SH-SY5Y (cell line): Measurements from ENCODE around the gene OR1S2.

ENCODE experiments used
- GATA2 ChIP-seq: IDR thresholded peaks from 2 replicates; pipeline ENCODE4 v1.6.1; 2011; ENCODE audit warnings: mild to moderate bottlenecking, low read depth, low read length
- GATA3 ChIP-seq: IDR thresholded peaks from 2 replicates; pipeline ENCODE4 v1.6.1; 2011; ENCODE audit warnings: low read depth, mild to moderate bottlenecking, low read length, moderate library complexity

GRCh38 chr11:58243954-58244353 lies 40.0 kb upstream of the OR1S2 start:
- no peak for TF ChIP-seq GATA3
- no peak for TF ChIP-seq GATA2
